ENCODE measurements around the gene SPRED2.
"Not testable (repeated sequence)": the region's sequence is repeated elsewhere in the genome, so short reads cannot be mapped to it uniquely, and the experiment has no call there.

Gene SPRED2

DNA sequence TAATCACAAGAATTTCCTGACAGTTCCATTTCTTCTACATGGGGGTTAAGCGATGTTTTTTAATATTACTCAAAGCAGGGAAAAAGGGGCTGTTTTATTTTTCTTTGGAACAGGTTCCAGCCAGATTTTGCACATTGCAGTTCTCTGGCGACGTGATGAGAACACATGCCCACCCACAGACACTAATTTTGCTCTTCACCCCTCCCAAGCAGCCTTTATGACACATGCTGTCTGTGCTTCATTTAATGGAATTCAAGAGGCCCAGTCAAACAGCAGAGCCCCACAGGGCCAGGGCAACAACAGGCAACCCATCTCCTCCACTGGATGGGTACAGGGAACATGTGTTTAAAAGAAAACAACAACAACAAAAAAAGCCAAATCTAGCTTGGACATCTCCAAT, 70.8 kb downstream of the SPRED2 start:
- DNase-seq = no peak

DNA sequence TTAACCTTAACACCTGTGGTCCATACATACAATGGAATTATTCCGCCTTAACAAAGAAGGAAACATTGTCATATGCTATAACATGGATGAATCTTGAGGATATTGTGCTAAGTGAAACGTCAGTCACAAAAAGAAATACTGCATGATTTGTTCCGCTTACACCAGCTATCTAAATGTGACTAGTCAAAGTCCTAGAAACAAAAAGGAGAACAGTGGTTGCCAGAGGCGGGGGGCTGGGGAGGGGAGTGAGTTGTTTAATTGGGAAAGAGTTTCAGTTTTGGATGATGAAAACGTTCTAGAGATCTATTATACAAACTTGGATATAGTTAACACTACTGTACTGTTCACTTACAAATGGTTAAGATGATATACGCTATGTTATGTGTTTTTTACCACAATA, 72.0 kb downstream of the SPRED2 start:
- DNase-seq = no peak

DNA sequence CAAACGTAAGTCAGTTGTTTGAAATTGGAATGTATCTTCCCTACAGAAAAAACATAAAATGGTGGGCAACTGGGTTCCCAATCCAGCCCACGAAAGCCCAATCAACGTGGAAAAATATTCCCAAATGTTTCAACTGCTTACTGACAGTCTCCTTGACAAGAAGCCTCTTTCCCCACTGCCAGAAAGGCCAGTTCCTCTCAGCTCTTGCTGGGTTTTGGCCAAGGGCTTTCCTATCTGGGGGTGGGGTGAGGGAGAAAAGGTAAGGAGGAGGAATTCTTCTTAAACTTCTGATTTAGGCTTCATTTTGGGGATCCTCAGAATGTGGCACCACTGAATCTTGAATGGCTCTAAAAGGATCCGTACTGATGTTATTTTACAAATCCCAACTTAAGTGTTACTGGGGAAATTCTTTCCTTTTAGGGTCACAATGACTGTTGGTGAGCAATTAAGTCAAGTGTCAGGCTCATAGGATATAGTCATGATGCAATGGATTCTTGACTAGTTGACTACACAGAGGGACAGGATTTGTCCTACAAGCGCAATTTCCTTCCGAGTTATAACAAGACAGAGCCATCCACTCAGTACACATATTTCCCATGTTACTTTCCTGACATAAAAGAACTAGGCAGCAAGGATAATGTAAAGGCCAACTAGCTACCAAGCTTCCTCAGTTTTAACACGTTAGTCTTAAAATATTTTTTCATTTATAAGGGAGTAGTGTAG, 73.6 kb downstream of the SPRED2 start:
- DNase-seq = no peak

DNA sequence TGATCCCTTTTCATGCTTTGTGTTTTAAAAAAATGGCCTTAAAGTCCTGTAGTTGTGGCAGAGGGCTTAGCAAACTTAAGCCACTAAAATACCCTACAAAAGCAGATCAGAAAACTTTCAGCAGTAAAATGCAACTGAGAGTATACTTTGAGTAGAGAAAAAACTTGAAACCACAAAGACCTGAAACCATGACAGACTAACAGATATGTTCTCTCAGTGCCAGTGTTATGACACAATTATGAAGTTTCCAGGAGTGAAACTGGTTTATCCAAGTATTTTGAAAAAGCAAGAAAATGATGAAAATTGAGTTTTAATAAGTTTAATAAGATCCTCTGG, 74.5 kb downstream of the SPRED2 start:
- DNase-seq = no peak

DNA sequence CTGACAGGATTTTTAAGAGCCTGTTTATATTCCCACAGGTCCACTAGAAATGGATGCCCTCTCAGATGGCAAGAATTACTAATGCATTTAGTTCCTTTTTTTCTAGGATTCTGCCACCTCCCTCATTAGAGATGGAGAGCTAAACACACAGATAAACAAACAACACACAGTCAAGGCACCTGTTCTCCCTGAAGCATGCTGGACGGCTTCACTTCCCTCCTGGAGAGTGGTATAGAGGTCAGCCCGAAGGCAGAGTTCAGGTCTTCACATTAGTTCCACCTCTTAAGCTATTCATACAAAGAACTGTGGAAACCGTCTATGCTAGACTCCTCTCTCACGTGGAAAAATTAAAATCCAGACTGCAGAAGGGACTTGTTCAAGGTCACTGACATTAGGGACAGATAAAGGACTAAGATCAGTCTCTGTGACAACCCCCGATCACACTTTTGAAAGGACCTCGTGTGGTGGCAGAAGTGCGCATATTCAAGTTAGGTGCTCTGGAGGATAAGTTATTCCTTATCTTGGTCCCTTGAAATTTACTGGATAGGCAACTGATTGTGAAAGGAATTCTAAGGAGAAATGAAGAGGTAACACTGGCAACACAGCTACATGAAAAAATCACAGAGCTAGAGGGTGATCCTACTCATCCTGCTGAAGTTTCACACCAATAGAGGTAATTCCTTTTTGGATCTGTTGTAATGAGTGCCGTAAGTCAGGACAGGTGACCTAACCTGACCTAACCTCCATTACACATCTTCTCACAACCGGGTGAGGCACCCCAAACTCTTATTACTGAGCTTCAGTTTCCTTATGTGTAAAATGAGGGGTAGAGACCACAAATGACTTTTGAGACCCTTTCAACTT, 75.1 kb downstream of the SPRED2 start:
- peak; percentile 27 for DNase-seq

DNA sequence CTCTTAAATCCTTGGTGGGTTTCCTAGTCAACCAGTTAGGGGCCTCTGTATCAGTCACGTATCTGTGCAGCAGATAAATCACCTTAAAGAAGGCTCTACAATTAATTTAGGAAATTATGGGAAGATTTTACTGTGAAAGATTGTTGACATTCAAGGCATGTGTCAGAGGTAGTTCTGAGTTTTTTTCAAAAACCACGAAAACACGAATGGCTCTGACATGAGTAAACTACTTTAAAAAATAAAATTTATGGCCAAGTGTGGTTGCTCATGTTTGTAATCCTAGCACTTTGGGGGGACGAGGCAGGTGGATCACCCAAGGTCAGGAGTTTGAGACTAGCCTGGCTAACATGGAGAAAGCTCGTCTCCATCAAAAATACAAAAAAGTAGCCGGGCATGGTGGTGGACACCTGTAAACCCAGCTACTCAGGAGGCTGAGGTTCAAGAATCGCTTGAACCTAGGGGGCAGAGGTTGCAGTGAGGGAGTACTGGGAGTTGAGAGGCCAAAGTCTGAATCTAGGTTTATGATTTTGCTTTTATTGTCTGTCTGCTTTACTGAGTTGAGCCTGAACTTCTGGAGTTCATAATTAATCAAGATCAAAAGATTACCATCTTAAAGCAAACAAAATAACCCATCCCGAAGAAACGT, 77.1 kb downstream of the SPRED2 start:
- DNase-seq = no peak

DNA sequence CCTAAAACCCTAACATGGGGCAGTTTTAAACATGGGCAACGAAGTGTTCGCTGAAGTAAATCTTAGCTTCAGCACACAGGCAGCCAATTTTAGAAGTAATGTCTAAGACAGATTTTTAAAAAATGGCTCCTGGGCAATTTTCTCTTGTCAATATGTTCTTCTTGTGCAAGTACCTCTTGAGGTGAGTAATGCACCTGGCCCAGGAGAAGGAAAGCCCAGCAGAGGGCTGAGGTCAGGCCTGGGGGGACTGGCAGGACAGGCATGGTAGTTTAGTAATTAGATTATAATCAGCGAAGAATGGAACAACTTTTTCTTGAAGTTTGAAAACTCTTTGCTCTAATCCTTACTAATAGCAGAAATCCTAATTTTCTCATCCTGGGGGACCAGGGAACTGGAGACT, 77.6 kb downstream of the SPRED2 start:
- DNase-seq = no peak

DNA sequence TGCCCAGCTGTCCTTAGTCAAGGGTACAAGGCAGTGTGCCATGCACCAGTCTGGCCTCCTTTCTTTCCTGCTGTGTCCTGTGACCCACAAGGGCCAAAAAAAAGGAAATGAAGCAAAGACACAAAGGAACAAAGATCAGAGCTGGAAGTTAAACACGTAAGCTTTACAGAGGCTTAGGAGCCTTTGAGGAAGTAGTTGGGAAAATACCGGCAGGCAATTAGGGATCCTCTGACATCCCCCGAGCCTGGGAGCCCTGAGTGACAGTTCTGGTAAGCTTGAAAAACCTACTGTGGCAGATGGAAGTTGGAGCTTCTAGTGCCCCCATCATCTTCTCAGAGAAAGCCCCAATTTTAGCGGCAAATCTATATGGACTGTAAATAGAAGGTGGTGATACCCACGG, 78.5 kb downstream of the SPRED2 start:
- DNase-seq = no peak

DNA sequence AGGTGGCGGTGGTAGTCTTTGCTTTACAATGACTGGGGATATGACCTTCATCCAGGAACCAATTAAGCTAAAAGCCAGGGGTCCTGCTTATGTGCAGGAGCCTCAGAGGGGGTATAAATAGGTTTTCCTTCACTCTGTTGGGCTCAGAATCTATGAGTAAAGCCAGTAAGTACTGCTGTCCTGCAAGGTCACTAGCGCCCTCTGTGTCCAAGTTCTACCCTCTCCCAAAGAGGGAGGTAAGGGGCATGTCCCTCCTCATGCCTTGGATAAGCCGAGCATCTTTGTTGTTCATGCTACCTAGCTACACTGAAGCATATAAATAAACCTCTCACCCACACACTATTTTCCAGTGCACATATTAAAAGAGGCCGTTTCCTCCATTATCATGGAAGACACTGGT, 79.4 kb downstream of the SPRED2 start:
- DNase-seq = no peak

DNA sequence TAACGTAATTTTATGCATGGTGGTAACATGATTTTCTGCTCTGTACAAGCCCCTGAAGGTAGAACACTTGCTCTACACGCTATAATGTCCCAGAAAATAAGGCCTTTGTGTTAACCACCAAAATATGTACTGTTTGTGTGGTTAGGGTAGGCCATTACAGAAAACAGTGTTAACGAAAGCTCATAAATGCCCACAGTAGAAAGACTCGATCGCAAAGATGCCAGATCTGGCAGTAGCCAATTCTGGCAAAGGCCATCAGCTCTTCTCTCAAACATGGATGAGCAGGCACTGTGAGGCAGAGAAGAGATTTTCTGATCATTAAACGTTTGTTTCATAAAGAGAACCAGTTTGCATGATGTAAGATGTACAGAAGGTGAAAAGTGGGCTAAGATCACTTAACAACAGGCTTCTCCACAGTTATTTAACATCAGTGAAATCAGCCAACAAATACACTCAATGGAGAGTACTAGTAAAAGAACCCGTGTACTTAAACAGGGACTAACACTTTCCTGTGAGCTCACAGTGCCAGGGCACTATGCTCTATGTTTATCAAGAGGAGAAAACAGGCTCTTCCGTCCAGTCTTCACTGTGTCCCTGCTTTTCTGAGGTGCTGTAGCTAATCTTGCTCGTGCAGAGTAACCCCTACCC, 80.3 kb downstream of the SPRED2 start:
- DNase-seq = no peak

DNA sequence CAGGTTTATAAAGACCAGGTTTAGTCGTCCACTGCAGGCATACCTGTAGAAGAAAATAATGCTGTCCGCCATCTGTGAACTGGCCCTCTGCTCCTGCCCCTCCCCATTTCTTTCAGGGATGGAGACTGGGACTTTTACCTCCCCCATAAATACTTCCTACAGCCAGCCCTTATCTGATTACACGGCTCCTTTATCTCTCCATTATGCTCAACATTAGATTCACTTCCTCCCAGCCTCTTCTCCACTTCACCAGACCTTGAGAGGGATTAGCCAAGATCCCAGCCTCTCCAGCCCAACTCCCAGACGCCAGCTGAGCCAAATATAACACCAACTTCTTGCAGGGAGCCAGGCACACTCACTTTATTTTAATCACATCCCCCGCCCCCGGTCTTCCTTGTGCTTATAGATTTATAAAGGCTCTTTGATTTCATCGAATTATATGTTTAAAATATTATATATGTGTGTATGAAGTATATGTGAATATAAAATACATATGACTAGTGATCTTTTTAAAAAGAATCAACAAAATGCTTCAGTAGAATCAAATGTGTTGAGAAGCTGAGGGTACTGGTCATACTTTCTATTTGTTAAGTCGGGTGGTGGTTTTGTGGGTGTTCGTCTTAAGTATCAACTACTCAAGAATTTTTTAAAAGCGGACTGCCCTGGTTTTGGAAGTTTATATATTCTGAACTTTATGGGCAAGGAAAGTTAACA, 81.0 kb downstream of the SPRED2 start:
- DNase-seq = no peak

DNA sequence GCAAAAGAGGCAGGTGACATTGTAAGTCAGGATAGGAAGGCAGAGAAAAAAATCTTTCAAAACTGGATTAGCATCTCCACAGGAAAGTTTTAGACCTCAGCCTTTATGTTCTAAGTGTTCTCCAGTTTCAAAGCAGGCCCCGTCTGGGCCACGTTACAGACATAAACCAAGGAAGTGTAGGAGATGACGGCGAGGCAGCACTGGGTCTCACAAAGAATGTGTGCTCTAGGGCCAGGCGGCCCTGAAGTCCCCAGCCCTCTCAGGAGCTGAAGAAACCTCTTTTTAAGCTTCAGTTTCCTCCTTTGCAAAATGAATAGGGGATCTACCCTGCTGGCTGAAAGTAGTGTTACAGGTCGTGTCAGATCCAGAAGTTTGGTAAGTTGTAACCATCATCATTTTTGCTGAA, 81.7 kb downstream of the SPRED2 start:
- no peak for DNase-seq

DNA sequence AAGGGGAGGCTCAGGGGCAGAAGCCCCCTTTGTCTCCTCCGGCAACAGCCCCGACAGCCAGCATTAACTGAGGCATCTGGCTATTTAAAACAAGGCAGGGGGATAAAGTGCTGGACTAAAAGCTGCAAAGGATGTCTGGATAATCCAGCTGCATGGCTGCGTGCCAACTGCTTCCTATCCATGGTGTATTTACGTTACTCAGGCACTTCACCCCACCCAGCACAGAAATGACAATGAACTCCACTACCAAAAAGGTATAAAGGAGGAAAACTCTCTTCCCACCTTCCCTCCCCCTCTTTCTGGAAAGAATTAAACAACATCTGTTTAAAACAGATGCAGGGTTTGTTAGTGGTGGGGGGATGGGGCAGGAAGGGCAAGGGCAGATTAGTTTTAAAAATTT, 82.5 kb downstream of the SPRED2 start:
- no peak for DNase-seq

DNA sequence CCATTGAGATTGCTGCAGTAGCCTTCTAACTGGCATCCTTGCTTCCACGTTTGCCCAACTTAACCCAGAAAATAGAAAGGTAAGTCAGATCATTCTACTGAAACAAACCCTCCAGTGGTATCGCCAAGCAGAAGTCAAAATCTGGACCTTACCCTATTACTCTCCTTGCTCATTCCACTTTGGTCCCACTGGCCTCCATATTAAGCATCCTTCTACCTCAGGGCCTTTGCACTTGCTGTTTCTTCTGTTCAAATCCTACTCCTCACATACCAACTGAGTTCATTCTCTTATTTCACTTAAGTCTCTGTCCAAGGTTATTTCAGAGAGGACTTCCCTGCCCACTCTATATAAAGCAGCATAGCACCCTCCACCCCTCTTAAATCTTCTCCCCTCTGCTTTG, 84.5 kb downstream of the SPRED2 start:
- DNase-seq = no peak

DNA sequence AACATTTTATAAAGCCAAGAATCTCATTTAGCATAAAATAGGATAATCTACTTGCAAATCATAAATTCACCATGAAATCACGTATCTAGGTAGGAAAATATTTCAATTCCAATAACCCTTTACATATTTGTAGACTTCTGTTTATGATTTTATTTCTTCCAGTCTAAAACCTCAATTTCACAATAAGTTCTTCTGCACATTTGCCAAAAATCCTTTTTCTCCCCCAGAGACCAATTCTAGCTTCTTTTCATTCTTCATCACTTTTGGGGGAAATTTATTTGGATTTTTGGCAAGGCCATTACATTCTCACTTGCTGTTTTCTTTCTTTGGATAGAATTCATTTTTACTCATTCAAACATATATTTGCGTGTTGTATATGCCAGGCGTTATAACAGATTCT, 86.8 kb downstream of the SPRED2 start:
- no peak for DNase-seq

DNA sequence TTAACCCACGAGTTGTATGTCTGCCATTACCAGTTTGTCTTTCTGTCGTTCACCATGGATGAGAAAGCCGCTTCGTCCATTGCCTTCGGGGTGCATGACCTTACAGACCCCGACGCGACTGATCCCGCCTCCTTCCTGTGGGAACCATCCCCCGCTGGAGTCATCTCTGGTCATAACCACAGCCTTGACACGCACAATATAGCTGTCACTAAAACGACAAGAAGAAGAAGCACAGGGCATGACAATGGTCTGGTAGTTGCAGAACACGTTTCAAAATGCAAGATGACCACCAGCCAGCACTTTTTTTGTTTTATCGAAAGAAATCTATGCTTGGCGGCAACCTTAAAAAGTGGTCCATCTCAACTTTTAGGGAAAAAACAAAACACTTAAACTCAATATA, 87.7 kb downstream of the SPRED2 start:
- DNase-seq = no peak

DNA sequence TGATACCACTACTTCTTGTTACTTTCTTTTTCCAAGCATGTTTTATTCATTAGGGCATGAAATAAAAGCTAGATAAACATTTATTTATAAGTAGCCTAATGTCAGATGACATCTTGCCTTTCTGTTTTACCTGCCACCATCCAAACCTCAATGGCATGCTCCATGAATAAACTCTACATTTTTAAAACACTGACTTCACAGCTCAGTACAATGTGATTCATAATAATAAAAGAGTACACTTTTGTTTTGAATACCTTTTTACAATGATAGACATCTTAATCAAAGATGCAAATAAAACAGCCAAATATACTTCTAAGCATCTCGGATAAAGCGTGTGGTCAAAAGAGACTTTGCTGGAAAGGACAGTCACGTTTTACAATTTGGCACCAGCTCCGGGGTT, 88.2 kb downstream of the SPRED2 start:
- DNase-seq = no peak

DNA sequence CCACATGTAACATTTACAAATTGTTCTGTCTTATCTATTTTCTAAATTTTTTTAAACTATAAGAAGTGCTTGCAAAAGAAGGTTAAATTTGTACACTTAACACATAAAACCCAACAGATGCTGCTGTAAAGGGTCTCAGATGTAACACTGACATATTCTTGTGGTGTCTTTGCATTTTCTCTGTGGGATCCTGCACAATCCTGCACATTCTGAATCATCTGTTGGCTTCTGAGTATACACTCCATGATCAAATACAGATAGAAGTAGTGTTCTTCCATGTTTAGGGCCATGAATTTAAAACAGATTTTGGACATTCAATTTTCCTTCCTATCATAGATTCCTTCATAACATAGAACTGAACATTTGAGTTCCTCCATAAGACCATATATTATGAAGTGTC, 89.0 kb downstream of the SPRED2 start:
- no peak for DNase-seq

DNA sequence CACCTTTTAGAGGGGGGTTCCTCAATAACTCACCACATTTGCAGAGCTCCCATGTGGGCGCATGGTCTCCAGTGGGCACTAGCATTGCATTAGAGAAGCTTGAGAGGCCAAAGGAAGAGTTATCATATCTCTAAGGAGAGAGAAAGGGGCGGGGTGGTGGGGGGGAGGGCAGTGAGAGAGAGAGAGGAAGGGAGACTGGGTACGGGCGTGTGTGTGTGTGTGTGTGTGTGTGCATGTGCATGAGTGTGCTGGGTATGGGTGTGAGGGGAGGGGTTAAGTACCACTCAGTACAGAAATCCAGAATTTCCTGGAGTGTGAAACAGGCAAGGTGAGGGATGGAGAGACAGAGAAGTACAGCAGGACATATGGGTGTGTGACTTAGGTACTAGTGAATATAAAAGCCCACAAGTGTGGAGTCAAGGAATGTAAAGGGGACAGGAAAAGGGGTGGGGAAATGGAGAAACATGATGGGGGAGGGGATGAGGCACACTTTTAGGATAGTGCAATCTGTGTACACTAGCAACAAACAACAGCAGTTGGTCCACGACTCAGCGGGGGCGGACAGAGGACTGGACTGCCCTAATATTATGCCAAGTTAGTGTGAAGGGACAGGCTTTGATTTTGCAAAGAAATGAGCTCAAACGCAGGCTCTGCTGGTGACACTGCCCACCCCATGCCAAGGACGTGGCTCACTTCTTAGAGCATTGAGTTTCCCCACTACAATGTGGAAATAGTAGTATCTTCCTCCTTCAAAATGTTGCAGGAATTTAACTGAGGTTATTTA, 91.3 kb downstream of the SPRED2 start:
- no peak for DNase-seq

DNA sequence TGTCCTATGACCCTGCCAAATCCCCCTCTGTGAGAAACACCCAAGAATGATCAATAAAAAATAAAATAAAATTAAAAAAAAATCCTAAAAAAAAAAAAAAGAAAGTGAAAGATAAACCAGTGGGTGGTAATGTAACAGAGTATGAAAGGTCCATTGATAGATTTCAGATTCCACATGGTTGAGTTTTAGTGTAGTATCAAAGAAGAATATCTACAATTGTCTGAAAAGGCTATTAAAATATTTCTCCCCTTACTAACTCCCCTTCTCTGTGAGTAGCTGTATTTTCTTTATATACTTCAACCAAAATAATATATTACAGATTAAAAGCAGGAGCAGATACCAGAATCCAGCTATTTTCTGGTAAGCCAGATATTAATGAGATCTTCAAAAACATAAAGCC, 92.8 kb downstream of the SPRED2 start:
- no peak for DNase-seq

DNA sequence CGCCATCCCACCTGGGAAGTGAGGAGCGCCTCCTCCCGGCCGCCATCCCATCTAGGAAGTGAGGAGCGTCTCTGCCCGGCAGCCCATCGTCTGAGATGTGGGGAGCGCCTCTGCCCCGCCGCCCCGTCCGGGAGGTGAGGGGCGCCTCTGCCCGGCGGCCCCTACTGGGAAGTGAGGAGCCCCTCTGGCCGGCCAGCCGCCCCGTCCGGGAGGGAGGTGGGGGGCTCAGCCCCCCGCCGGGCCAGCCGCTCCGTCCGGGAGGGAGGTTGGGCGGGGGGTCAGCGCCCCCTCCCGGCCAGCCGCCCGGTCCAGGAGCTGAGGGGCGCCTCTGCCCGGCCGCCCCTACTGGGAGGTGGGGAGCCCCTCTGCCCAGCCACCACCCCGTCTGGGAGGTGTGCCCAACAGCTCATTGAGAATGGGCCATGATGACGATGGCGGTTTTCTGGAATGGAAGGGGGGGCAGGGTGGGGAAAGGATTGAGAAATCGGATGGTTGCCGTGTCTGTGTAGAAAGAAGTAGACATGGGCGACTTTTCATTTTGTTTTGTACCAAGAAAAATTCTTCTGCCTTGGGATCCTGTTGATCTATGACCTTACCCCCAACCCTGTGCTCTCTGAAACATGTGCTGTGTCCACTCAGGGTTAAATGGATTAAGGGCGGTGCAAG, 93.4 kb downstream of the SPRED2 start:
- not testable (repeated sequence) for DNase-seq

DNA sequence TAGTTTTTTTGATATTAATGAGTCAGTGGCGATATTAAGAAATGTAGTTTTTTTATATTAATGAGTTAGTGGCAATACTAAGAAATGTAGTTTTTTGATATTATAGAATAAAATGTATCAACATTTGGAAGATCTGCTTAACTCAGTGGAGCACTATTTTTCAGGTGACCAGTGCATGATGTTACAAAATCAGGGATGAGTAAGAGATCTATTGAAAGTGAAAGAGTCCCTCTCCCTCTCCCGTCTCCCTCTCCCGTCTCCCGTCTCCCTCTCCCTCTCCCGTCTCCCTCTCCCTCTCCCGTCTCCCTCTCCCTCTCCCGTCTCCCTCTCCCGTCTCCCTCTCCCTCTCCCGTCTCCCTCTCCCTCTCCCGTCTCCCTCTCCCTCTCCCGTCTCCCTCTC, 94.5 kb downstream of the SPRED2 start:
- not testable (repeated sequence) for DNase-seq
